Activated naive CD8-positive, alpha-beta T cell treated with anti-CD3 and anti-CD28 coated beads for 36 hours (primary cell): ENCODE data around the gene LHFPL3. TPM values are rescaled to one million over a fixed set of nuclear protein-coding genes. Genes with fewer than 3 reads are reported as not detected.

Experiments used
- DNase-seq: peaks from one replicate; pipeline ENCODE4 v3.0.0; 2021
- H3K27ac Mint-ChIP-seq: one replicate; pipeline ENCODE4 v1.8.0; 2022; ENCODE audit warnings: mild to moderate bottlenecking, moderate library complexity, mixed read lengths
- H3K27me3 Mint-ChIP-seq: one replicate; pipeline ENCODE4 v1.8.0; 2022; ENCODE audit warnings: mild to moderate bottlenecking, mixed read lengths
- H3K36me3 Mint-ChIP-seq: one replicate; pipeline ENCODE4 v1.8.0; 2021; ENCODE audit warnings: mild to moderate bottlenecking, mixed read lengths
- H3K4me1 Mint-ChIP-seq: one replicate; pipeline ENCODE4 v1.8.0; 2021; ENCODE audit warnings: mixed read lengths
- H3K4me3 Mint-ChIP-seq: one replicate; pipeline ENCODE4 v1.8.0; 2022; ENCODE audit warnings: mild to moderate bottlenecking, moderate library complexity, mixed read lengths
- H3K9me3 Mint-ChIP-seq: one replicate; pipeline ENCODE4 v1.8.0; 2022; ENCODE audit warnings: mixed read lengths
- total RNA-seq, 2 experiments: library from RNA; stranded (reverse); gene quantifications; one replicate each; pipeline ENCODE4 v1.2.3, GENCODE V29; 2021

Gene LHFPL3
- total RNA-seq, 2 experiments from 2014 or later: not detected

GRCh38 chr7:104412911-104413310 is 84.5 kb downstream of the LHFPL3 start:
- DNase-seq: no peak
- Mint-ChIP-seq H3K36me3 (no peaks in the 10 kb centered on the region), H3K27me3 (no peaks in the 10 kb centered on the region), H3K4me1 (no peaks in the 10 kb centered on the region), H3K9me3 (no peaks in the 10 kb centered on the region), H3K27ac (no peak overlapping the region), H3K4me3 (no peak overlapping the region)

GRCh38 chr7:104414216-104414615 is 85.8 kb downstream of the LHFPL3 start:
- H3K36me3 Mint-ChIP-seq: no peaks in the 10 kb centered on the region
- no peak overlapping the region for H3K4me3 Mint-ChIP-seq
- H3K27me3 Mint-ChIP-seq: no peaks in the 10 kb centered on the region
- H3K27ac Mint-ChIP-seq: no peak overlapping the region
- no peaks in the 10 kb centered on the region for H3K4me1 Mint-ChIP-seq
- H3K9me3 Mint-ChIP-seq: no peaks in the 10 kb centered on the region
- no peak for DNase-seq

GRCh38 chr7:104415700-104416099 is 87.3 kb downstream of the LHFPL3 start:
- DNase-seq: no peak
- H3K4me3 Mint-ChIP-seq: no peak overlapping the region
- no peaks in the 10 kb centered on the region for H3K36me3 Mint-ChIP-seq
- H3K27ac Mint-ChIP-seq: no peak overlapping the region
- H3K27me3 Mint-ChIP-seq: no peaks in the 10 kb centered on the region
- H3K4me1 Mint-ChIP-seq: no peaks in the 10 kb centered on the region
- no peaks in the 10 kb centered on the region for H3K9me3 Mint-ChIP-seq

- no peak for DNase-seq
- Mint-ChIP-seq H3K27ac (no peak overlapping the region), H3K27me3 (no peaks in the 10 kb centered on the region), H3K4me3 (no peak overlapping the region), H3K9me3 (no peaks in the 10 kb centered on the region), H3K36me3 (no peaks in the 10 kb centered on the region), H3K4me1 (no peaks in the 10 kb centered on the region)
Observed at GRCh38 chr7:104416866-104417393, 88.5 kb downstream of the LHFPL3 start.

- Mint-ChIP-seq H3K4me3 (no peak overlapping the region), H3K36me3 (no peaks in the 10 kb centered on the region), H3K27ac (no peak overlapping the region), H3K27me3 (peaks cover 4% of the 10 kb centered on the region), H3K9me3 (no peaks in the 10 kb centered on the region), H3K4me1 (no peaks in the 10 kb centered on the region)
- DNase-seq: no peak
Observed at GRCh38 chr7:104431930-104432329, 103.5 kb downstream of the LHFPL3 start.

- no peak for DNase-seq
- Mint-ChIP-seq H3K9me3 (no peaks in the 10 kb centered on the region), H3K27ac (no peak overlapping the region), H3K4me1 (no peaks in the 10 kb centered on the region), H3K36me3 (no peaks in the 10 kb centered on the region), H3K27me3 (peaks cover 4% of the 10 kb centered on the region), H3K4me3 (no peak overlapping the region)
Observed at GRCh38 chr7:104434129-104434528, 105.7 kb downstream of the LHFPL3 start.

GRCh38 chr7:104442481-104442880 is 114.1 kb downstream of the LHFPL3 start:
- Mint-ChIP-seq H3K36me3 (no peaks in the 10 kb centered on the region), H3K4me3 (no peak overlapping the region), H3K4me1 (no peaks in the 10 kb centered on the region), H3K27ac (no peak overlapping the region), H3K27me3 (no peaks in the 10 kb centered on the region), H3K9me3 (peaks cover 1% of the 10 kb centered on the region)
- no peak for DNase-seq

GRCh38 chr7:104444017-104444416 is 115.6 kb downstream of the LHFPL3 start:
- peaks cover 4% of the 10 kb centered on the region for H3K27me3 Mint-ChIP-seq
- no peak for DNase-seq
- no peaks in the 10 kb centered on the region for H3K4me1 Mint-ChIP-seq
- no peaks in the 10 kb centered on the region for H3K36me3 Mint-ChIP-seq
- H3K27ac Mint-ChIP-seq: no peak overlapping the region
- no peak overlapping the region for H3K4me3 Mint-ChIP-seq
- H3K9me3 Mint-ChIP-seq: peaks cover 1% of the 10 kb centered on the region

GRCh38 chr7:104445393-104445792 is 117.0 kb downstream of the LHFPL3 start:
- DNase-seq: no peak
- no peak overlapping the region for H3K27ac Mint-ChIP-seq
- no peaks in the 10 kb centered on the region for H3K9me3 Mint-ChIP-seq
- H3K36me3 Mint-ChIP-seq: no peaks in the 10 kb centered on the region
- no peaks in the 10 kb centered on the region for H3K4me1 Mint-ChIP-seq
- no peak overlapping the region for H3K4me3 Mint-ChIP-seq
- H3K27me3 Mint-ChIP-seq: peaks cover 4% of the 10 kb centered on the region

- Mint-ChIP-seq H3K27me3 (peaks cover 4% of the 10 kb centered on the region), H3K9me3 (no peaks in the 10 kb centered on the region), H3K36me3 (no peaks in the 10 kb centered on the region), H3K4me3 (no peak overlapping the region), H3K27ac (no peak overlapping the region), H3K4me1 (no peaks in the 10 kb centered on the region)
- DNase-seq: no peak
Observed at GRCh38 chr7:104450861-104451260, 122.5 kb downstream of the LHFPL3 start.

- Mint-ChIP-seq H3K27ac (no peak overlapping the region), H3K27me3 (no peaks in the 10 kb centered on the region), H3K4me1 (no peaks in the 10 kb centered on the region), H3K4me3 (no peak overlapping the region), H3K36me3 (no peaks in the 10 kb centered on the region), H3K9me3 (peaks cover 3% of the 10 kb centered on the region)
- no peak for DNase-seq
Observed at GRCh38 chr7:104453190-104453589, 124.8 kb downstream of the LHFPL3 start.

- Mint-ChIP-seq H3K4me1 (no peaks in the 10 kb centered on the region), H3K27me3 (no peaks in the 10 kb centered on the region), H3K4me3 (no peak overlapping the region), H3K36me3 (no peaks in the 10 kb centered on the region), H3K9me3 (peaks cover 10% of the 10 kb centered on the region), H3K27ac (no peak overlapping the region)
- no peak for DNase-seq
Observed at GRCh38 chr7:104458875-104459274, 130.5 kb downstream of the LHFPL3 start.

GRCh38 chr7:104469166-104469820 is 140.9 kb downstream of the LHFPL3 start:
- Mint-ChIP-seq H3K27me3 (peaks cover 7% of the 10 kb centered on the region), H3K27ac (no peak overlapping the region), H3K9me3 (peaks cover 7% of the 10 kb centered on the region), H3K4me1 (no peaks in the 10 kb centered on the region), H3K36me3 (no peaks in the 10 kb centered on the region), H3K4me3 (no peak overlapping the region)
- DNase-seq: no peak

- no peaks in the 10 kb centered on the region for H3K4me1 Mint-ChIP-seq
- DNase-seq: no peak
- H3K9me3 Mint-ChIP-seq: no peaks in the 10 kb centered on the region
- H3K4me3 Mint-ChIP-seq: no peak overlapping the region
- no peaks in the 10 kb centered on the region for H3K36me3 Mint-ChIP-seq
- H3K27me3 Mint-ChIP-seq: peaks cover 3% of the 10 kb centered on the region
- no peak overlapping the region for H3K27ac Mint-ChIP-seq
Observed at GRCh38 chr7:104480529-104480928, 152.1 kb downstream of the LHFPL3 start.

GRCh38 chr7:104482362-104483037 is 154.1 kb downstream of the LHFPL3 start:
- Mint-ChIP-seq H3K36me3 (no peaks in the 10 kb centered on the region), H3K27ac (no peak overlapping the region), H3K4me1 (no peaks in the 10 kb centered on the region), H3K27me3 (peaks cover 3% of the 10 kb centered on the region), H3K4me3 (no peak overlapping the region), H3K9me3 (no peaks in the 10 kb centered on the region)
- no peak for DNase-seq

- Mint-ChIP-seq H3K27ac (no peak overlapping the region), H3K9me3 (no peaks in the 10 kb centered on the region), H3K27me3 (peaks cover 12% of the 10 kb centered on the region), H3K4me1 (no peaks in the 10 kb centered on the region), H3K36me3 (no peaks in the 10 kb centered on the region), H3K4me3 (no peak overlapping the region)
- no peak for DNase-seq
Observed at GRCh38 chr7:104486931-104487330, 158.5 kb downstream of the LHFPL3 start.
